Gastrocnemius medialis (tissue), 4 donors: ENCODE results near the gene PLD5.

Source experiments
- POLR2A ChIP-seq, 2 donors: fragments of 450-650 bp; IDR thresholded peaks; one replicate each; pipeline ENCODE4 v1.6.1; 2017; ENCODE audit warnings: antibody characterized with exemption in 2 of 2, mild to moderate bottlenecking in 2 of 2, moderate library complexity in 2 of 2
- TF ChIP-seq, protein P1 (sequence below), 5 experiments: fragments of 450-650 bp in 3 of 5; fragments of 200-600 bp in 2 of 5; sonication (generic) in 2 of 5; IDR thresholded peaks in 4 of 5; conservative IDR thresholded peaks in 1 of 5; 1 replicate in 4 of 5; 2 replicates in 1 of 5; pipeline ENCODE4 v1.5.1; 2016 to 2019; ENCODE audit warnings: antibody characterized with exemption in 5 of 5, mild to moderate bottlenecking in 3 of 5, moderate library complexity in 3 of 5

DNA sequence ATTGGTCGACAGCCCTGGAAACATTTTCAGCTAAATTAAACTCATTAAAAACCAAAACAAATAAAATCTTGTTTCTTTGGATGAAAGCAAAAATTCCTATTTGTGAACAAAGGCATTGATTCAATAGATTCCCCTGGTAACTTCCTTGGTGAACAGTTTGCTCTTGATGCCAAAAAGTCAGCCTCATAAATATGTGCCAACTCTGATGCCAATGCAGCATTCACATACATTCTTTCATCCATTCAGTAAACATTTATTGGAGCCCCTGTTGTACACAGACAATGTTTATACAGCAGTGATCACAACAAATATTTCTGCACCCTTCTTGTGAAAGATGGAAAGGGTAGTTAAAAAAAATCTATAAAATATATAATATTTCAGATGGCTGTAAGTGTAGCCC is 107.8 kb downstream of the PLD5 start:
- TF ChIP-seq, protein P1, sequence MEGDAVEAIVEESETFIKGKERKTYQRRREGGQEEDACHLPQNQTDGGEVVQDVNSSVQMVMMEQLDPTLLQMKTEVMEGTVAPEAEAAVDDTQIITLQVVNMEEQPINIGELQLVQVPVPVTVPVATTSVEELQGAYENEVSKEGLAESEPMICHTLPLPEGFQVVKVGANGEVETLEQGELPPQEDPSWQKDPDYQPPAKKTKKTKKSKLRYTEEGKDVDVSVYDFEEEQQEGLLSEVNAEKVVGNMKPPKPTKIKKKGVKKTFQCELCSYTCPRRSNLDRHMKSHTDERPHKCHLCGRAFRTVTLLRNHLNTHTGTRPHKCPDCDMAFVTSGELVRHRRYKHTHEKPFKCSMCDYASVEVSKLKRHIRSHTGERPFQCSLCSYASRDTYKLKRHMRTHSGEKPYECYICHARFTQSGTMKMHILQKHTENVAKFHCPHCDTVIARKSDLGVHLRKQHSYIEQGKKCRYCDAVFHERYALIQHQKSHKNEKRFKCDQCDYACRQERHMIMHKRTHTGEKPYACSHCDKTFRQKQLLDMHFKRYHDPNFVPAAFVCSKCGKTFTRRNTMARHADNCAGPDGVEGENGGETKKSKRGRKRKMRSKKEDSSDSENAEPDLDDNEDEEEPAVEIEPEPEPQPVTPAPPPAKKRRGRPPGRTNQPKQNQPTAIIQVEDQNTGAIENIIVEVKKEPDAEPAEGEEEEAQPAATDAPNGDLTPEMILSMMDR (IDR thresholded peaks at IDR 0.05 in 4 of 5, conservative IDR thresholded peaks at IDR 0.05 in 1 of 5), result no peak
- TF ChIP-seq POLR2A (IDR thresholded peaks at IDR 0.05), result no peak
